Stomach (tissue), 9 donors: ENCODE data around the gene RPL21. TPM values are rescaled to one million over a fixed set of nuclear protein-coding genes. Genes with fewer than 3 reads are reported as not detected.
"Not testable (repeated sequence)": the region's sequence is repeated elsewhere in the genome, so short reads cannot be mapped to it uniquely, and the experiment has no call there.

Experiments
- DNase-seq, 2 donors: peaks; one replicate each; pipeline versions ENCODE4 v3.0.0 to v3.0.0-alpha.2; 2013 to 2019
- H3K27ac ChIP-seq, 5 donors: fragments of 200-600 bp in 4 of 5; sonication (generic) in 4 of 5; one replicate each; pipeline ENCODE4 v1.5.1; 2013 to 2019; ENCODE audit warnings: mild to moderate bottlenecking in 1 of 5, moderate library complexity in 1 of 5
- H3K27me3 ChIP-seq, 3 donors: fragments of 200-600 bp; sonication (generic); one replicate each; pipeline ENCODE4 v1.5.1; 2017 to 2019; ENCODE audit warnings: mixed run types in 1 of 3
- H3K36me3 ChIP-seq, 4 donors: fragments of 200-600 bp; sonication (generic); 1 replicate in 3 of 4; 2 replicates in 1 of 4; pipeline ENCODE4 v1.5.1; 2016 to 2019
- H3K4me1 ChIP-seq, 4 donors: fragments of 200-600 bp; sonication (generic); one replicate each; pipeline ENCODE4 v1.5.1; 2016 to 2019
- H3K4me3 ChIP-seq, 4 donors: fragments of 200-600 bp; sonication (generic) in 3 of 4; one replicate each; pipeline ENCODE4 v1.5.1; 2016 to 2019; ENCODE audit warnings: mild to moderate bottlenecking in 1 of 4
- H3K9me3 ChIP-seq, 4 donors: fragments of 200-600 bp; sonication (generic); one replicate each; pipeline ENCODE4 v1.5.1; 2016 to 2019
- CTCF ChIP-seq, 7 experiments: fragments of 450-650 bp in 4 of 7; fragments of 200-600 bp in 3 of 7; sonication (generic) in 3 of 7; IDR thresholded peaks; one replicate each; pipeline ENCODE4 v1.5.1; 2016 to 2019; ENCODE audit warnings: antibody characterized with exemption in 7 of 7, control low read depth in 2 of 7, mild to moderate bottlenecking in 1 of 7
- EP300 ChIP-seq: sonication (generic); formaldehyde crosslinking; IDR thresholded peaks from one replicate; pipeline ENCODE4 v1.6.1; 2017; ENCODE audit warnings: antibody characterized with exemption
- POLR2A ChIP-seq, 4 donors: fragments of 450-650 bp; IDR thresholded peaks; one replicate each; pipeline ENCODE4 v1.6.1; 2016; ENCODE audit warnings: antibody characterized with exemption in 4 of 4, control low read depth in 2 of 4, mild to moderate bottlenecking in 1 of 4, moderate library complexity in 1 of 4
- POLR2AphosphoS5 ChIP-seq, 3 donors: sonication (generic); formaldehyde crosslinking; IDR thresholded peaks; one replicate each; pipeline ENCODE4 v1.6.1; 2016; ENCODE audit warnings: antibody characterized with exemption in 3 of 3
- WGBS, 5 donors: extraction: QIAGEN DNeasy Blood & Tissue Kit in 3 of 5; methylation state at CpG; one replicate each; pipeline versions ENCODE4 v1.1.5 to v1.1.7; 2013 to 2018; 5-methylcytosine and 5-hydroxymethylcytosine counted together
- intact Hi-C: fragments of 100-400 bp; cut with DNase I; formaldehyde crosslinking; loops from one replicate; pipeline ENCODE4 v1.15.1; 2023; ENCODE audit warnings: low total_unique reads
- polyA plus RNA-seq, 3 donors: library from polyadenylated mRNA; stranded (reverse); fragments of 200-250 nt; gene quantifications; one replicate each; pipeline ENCODE4 v1.2.3, GENCODE V29; 2013
- total RNA-seq, 5 donors: library from RNA; depleted of rRNA; stranded (reverse); fragments of >200 nt; gene quantifications; one replicate each; pipeline versions ENCODE4 v1.1.0 to v1.2.3, GENCODE V29; 2014 to 2016
- donor health status: healthy with polysubstance abuse.
- donor health status: Bipolar disorder and iron deficiency.
- donor health status: healthy.

Gene RPL21
- total and polyA plus RNA-seq, 8 donors, result 338 to 2,038 (median 966) TPM

DNA sequence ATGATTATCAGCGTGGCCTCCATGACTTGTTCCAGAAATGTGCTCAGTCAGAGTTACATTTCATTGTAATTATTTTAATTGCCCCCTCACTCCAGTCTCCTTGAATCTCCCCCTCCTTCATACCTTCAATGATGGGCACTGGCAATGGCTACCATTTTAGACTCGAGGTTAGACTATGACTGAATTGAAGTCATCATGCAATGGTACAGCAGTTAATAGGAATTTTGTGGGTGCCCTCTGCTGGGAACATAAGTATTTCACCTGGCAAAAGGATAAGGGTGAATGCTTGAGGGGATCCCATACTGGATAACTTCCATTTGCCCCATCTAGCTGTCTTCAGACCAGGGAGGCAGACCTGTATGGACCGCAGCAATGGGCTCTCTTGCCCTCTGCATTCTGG is 47.5 kb upstream of the RPL21 start:
- H3K4me3 ChIP-seq, result no peak overlapping the region
- peak in 1 of 2 donors; percentile 32 for DNase-seq
- no peaks in the 10 kb centered on the region for H3K4me1 ChIP-seq
- H3K27me3 ChIP-seq, result no peaks in the 10 kb centered on the region
- H3K36me3 ChIP-seq, result no peaks in the 10 kb centered on the region
- WGBS, 5 donors, result 68 to 78% (median 72%) methylated on average over 3 of the region's 3 CpGs
- intact Hi-C loops, result no loop called here
- peak in 1 of 7 experiments; percentile 20 for TF ChIP-seq CTCF (IDR thresholded peaks at IDR 0.05)
- TF ChIP-seq POLR2AphosphoS5 (IDR thresholded peaks at IDR 0.05), result no peak
- peaks cover 0 to 3% (median under 1%) of the 10 kb centered on the region in 4 donors for H3K9me3 ChIP-seq
- no peak overlapping the region for H3K27ac ChIP-seq

GRCh38 chr13:27208514-27208913 is 42.8 kb upstream of the RPL21 start:
- peaks cover 0 to 8% (median 7%) of the 10 kb centered on the region in 4 donors for H3K9me3 ChIP-seq
- TF ChIP-seq POLR2AphosphoS5 (IDR thresholded peaks at IDR 0.05) (no peak), POLR2A (IDR thresholded peaks at IDR 0.05) (no peak), EP300 (no peak), CTCF (IDR thresholded peaks at IDR 0.05) (no peak)
- H3K27ac ChIP-seq, result no peak overlapping the region
- WGBS, 5 donors, result 87 to 95% (median 94%) methylated on average over 1 of the region's 1 CpG
- no peaks in the 10 kb centered on the region for H3K36me3 ChIP-seq
- H3K27me3 ChIP-seq, result no peaks in the 10 kb centered on the region
- intact Hi-C loops, result no loop called here
- H3K4me3 ChIP-seq, result no peak overlapping the region
- DNase-seq, result no peak
- no peaks in the 10 kb centered on the region for H3K4me1 ChIP-seq

DNA sequence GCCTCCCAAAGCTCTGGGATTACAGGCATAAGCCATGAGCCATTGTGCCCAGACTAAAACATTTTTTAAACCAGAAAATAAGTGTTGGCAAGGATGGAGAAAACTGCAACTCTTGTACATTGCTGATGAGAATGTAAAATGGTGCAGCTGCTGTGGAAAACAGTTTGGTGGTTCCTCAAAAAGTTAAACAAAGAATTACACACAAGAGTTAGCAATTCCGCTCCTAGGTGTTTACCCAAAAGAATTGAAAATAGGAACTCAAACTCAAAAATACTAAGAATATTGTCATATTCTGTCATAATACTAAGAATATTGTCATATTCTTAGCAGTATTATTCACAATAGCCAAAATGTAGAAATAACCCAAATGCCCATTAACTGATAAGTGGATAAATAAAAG is 40.1 kb upstream of the RPL21 start:
- H3K27ac ChIP-seq, result no peak overlapping the region
- no peaks in the 10 kb centered on the region for H3K4me1 ChIP-seq
- intact Hi-C loops, result no loop called here
- 94 to 100% (median 96%) methylated on average over 1 of the region's 1 CpG for WGBS, 5 donors
- no peaks in the 10 kb centered on the region for H3K36me3 ChIP-seq
- no peaks in the 10 kb centered on the region for H3K27me3 ChIP-seq
- H3K4me3 ChIP-seq, result no peak overlapping the region
- TF ChIP-seq POLR2AphosphoS5 (IDR thresholded peaks at IDR 0.05) (no peak), EP300 (no peak), CTCF (IDR thresholded peaks at IDR 0.05) (no peak), POLR2A (IDR thresholded peaks at IDR 0.05) (no peak)
- DNase-seq, result no peak
- peaks cover 0 to 8% (median 7%) of the 10 kb centered on the region in 4 donors for H3K9me3 ChIP-seq

DNA sequence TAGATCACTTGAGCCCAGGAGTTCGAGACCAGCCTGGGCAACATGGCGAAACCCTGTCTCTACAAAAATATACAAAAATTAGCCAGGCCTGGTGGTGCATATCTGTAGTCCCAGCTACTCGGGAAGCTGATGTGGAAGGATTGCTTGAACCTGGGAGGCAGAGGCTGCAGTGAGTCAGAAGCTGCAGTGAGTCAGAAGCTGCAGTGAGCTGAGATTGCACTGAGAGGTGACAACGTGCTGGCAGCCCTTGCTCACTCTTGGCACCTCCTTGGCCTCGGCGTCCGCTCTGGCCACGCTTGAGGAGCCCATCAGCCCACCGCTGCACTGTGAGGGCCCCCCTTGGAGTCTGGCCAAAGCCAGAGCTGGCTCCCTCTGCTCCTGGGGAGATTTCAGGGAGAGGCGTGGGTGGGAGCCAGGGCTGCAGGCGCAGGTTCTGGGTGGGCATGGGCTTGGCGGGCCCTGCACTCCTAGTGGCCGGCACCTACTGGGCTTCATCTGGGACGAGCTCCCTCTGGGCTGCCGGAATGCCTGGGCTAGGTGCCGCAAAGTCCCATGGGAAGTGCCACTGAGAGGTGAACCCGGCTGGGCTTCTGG is 39.5 kb upstream of the RPL21 start:
- H3K4me1 ChIP-seq, result no peaks in the 10 kb centered on the region
- intact Hi-C loops, result no loop called here
- no peaks in the 10 kb centered on the region for H3K36me3 ChIP-seq
- no peak for DNase-seq
- no peak overlapping the region for H3K27ac ChIP-seq
- TF ChIP-seq POLR2A (IDR thresholded peaks at IDR 0.05), result no peak
- TF ChIP-seq EP300, result no peak
- TF ChIP-seq POLR2AphosphoS5 (IDR thresholded peaks at IDR 0.05), result no peak
- no peak for TF ChIP-seq CTCF (IDR thresholded peaks at IDR 0.05)
- no peaks in the 10 kb centered on the region for H3K27me3 ChIP-seq
- H3K9me3 ChIP-seq, result peaks cover 0 to 8% (median 7%) of the 10 kb centered on the region in 4 donors
- H3K4me3 ChIP-seq, result no peak overlapping the region
- WGBS, 5 donors, result 86 to 93% (median 87%) methylated on average over 4 to 17 of the region's 17 CpGs

- H3K4me3 ChIP-seq, intact Hi-C loops, H3K4me1 ChIP-seq, DNase-seq, H3K36me3 ChIP-seq, H3K9me3 ChIP-seq, H3K27me3 ChIP-seq, H3K27ac ChIP-seq: not testable (repeated sequence)
- WGBS, 5 donors, result 85 to 99% (median 96%) methylated on average over 5 of the region's 5 CpGs
Measured at GRCh38 chr13:27213386-27213785, 38.0 kb upstream of the RPL21 start.

- H3K27me3 ChIP-seq, H3K9me3 ChIP-seq, H3K36me3 ChIP-seq, H3K4me1 ChIP-seq, H3K4me3 ChIP-seq, intact Hi-C loops, DNase-seq, H3K27ac ChIP-seq: not testable (repeated sequence)
- 23 to 66% (median 43%) methylated on average over 2 of the region's 2 CpGs for WGBS, 5 donors
Measured at GRCh38 chr13:27217791-27218190, 33.6 kb upstream of the RPL21 start.

GRCh38 chr13:27218861-27219260 is 32.5 kb upstream of the RPL21 start:
- H3K4me3 ChIP-seq, H3K4me1 ChIP-seq, H3K9me3 ChIP-seq, intact Hi-C loops, DNase-seq, H3K27me3 ChIP-seq, H3K27ac ChIP-seq, H3K36me3 ChIP-seq: not testable (repeated sequence)
- WGBS, 5 donors, result 71 to 89% (median 75%) methylated on average over 1 of the region's 1 CpG
